Measurements from ENCODE around the gene KLHL6. TPM values are rescaled to one million over a fixed set of nuclear protein-coding genes. Genes with fewer than 3 reads are reported as not detected.

The KLHL6 gene
- total RNA-seq, 2 experiments from 2014 or later: 27.4 to 27.8 TPM

DNA sequence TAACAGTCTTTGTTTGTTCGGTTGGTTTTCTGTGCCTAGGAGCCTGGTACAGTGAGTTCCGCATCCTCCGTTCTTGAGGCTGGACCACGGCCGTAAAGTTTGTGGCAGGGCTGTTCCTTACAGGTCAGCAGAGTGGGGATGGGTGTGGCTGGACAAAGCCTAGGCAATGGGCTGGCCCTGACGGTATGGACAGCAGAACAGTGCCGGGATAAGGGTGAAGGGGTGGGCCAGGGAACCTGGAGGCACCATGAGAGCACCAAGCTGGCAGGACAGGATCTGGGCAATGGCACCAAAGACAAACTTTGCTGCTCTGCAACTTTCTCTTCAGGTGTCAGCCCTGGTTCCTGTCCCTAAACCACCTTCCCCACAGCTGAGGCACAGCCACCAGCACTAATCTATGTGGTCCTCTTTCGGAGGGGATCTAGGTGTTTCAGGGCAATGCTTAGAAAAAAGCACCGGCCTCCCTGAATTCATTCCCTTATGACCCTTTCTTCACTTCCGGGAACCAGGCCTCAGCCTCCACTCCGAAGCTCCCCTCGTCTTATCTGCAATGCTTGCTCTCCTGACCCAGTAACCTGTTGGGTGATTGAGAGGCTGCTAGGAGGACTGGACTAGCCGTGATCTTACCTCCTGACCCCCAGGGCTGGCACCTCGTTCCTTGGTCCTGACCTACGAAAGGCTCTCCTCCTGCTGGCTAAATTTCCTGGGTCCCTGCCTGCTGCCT, 54.4 kb downstream of the KLHL6 start:
- no peak for DNase-seq
- Mint-ChIP-seq H3K4me1 (ENCODE audit: low read depth) (no peaks in the 10 kb centered on the region), H3K9me3 (ENCODE audit: insufficient read depth) (no peaks in the 10 kb centered on the region), H3K27ac (no peak overlapping the region), H3K36me3 (ENCODE audit: low read depth) (peaks cover 59% of the 10 kb centered on the region), H3K27me3 (ENCODE audit: low read depth) (no peaks in the 10 kb centered on the region), H3K4me3 (no peak overlapping the region)
- ChIA-PET CTCF (no interaction called here), POLR2A (no interaction called here)
- no peak for ATAC-seq

DNA sequence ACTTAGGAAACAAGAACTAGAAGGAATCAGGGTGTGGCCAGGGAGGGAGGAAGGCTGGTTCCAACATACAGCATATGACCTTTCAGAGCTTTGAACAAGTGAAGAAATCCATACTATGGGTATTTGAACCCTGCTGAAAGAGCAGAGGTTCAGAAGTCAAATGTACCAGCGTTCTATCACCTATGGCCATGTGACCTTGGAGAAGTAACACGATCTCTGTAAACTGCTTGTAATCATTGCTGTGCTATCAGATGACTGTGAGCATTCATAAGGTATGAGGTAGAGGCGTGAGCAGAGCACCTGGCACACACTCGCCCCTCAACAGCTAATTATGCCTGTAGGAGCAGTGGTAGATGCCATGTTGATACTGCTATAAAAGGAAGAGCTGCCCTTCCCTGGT, 55.2 kb downstream of the KLHL6 start:
- no peak overlapping the region for H3K4me3 Mint-ChIP-seq
- H3K27ac Mint-ChIP-seq: peak overlapping the region; percentile 25
- ATAC-seq: no peak
- H3K36me3 Mint-ChIP-seq (ENCODE audit: low read depth): peaks cover 54% of the 10 kb centered on the region
- no peaks in the 10 kb centered on the region for H3K27me3 Mint-ChIP-seq (ENCODE audit: low read depth)
- DNase-seq: no peak
- no peaks in the 10 kb centered on the region for H3K4me1 Mint-ChIP-seq (ENCODE audit: low read depth)
- POLR2A ChIA-PET: no interaction called here
- CTCF ChIA-PET: no interaction called here
- no peaks in the 10 kb centered on the region for H3K9me3 Mint-ChIP-seq (ENCODE audit: insufficient read depth)

DNA sequence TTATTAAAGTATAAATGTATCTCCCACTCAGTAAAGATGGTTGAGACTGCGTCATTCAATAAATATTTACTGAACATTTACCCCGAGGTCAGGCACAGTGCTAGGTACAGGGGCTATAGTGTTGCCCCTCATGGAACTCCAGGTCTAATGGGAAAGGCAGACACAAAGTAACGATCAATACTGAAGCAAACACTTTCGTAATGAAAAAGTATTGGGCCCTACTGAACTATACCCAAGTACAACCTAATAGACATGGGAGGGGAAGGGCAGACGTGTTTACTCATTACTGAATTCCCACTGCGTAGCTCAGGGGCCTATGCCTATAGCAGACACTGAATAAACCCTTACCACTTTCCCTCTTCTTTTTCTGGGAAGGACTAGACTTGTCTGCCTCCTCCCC, 56.9 kb downstream of the KLHL6 start:
- H3K27ac Mint-ChIP-seq: no peak overlapping the region
- ChIA-PET CTCF (interaction anchor here (1.0 to 1.5 kb wide), 2 partner anchors 13 to 19 kb away, joined by 4 to 5 read pairs; no protein-coding TSS in a partner anchor), POLR2A (no interaction called here)
- peaks cover 1% of the 10 kb centered on the region for H3K4me1 Mint-ChIP-seq (ENCODE audit: low read depth)
- H3K4me3 Mint-ChIP-seq: no peak overlapping the region
- H3K9me3 Mint-ChIP-seq (ENCODE audit: insufficient read depth): no peaks in the 10 kb centered on the region
- H3K27me3 Mint-ChIP-seq (ENCODE audit: low read depth): no peaks in the 10 kb centered on the region
- ATAC-seq (no peak), DNase-seq (no peak)
- H3K36me3 Mint-ChIP-seq (ENCODE audit: low read depth): peaks cover 49% of the 10 kb centered on the region

DNA sequence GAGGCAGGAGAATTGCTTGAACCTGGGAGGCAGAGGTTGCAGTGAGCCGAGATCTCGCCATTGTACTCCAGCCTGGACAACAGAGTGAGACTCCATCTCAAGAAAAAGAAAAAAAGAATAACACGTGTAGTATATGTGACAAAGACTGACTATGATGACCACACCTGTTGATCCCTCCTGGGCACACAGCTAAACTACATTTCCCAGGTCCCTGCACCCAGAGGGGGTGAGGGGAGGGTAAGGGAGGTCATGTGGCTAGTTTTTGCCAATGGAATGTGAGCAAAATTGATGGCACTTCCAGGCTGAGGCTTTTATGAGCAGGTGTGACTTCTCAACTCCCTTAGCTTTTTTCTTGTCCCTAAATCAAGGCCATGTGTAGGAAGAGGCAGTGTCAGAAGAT, 58.2 kb downstream of the KLHL6 start:
- Mint-ChIP-seq H3K36me3 (ENCODE audit: low read depth) (peaks cover 50% of the 10 kb centered on the region), H3K9me3 (ENCODE audit: insufficient read depth) (no peaks in the 10 kb centered on the region), H3K4me3 (no peak overlapping the region), H3K4me1 (ENCODE audit: low read depth) (peaks cover 1% of the 10 kb centered on the region), H3K27me3 (ENCODE audit: low read depth) (no peaks in the 10 kb centered on the region), H3K27ac (no peak overlapping the region)
- DNase-seq (no peak), ATAC-seq (no peak)
- ChIA-PET CTCF (interaction anchor here (0.7 kb wide), 1 partner anchor 28 kb away, joined by 3 read pairs; no protein-coding TSS in a partner anchor), POLR2A (interaction anchor here (0.8 kb wide), 1 partner anchor 138 kb away, joined by 3 read pairs; the partner anchor contains the start of gene KLHL24)

DNA sequence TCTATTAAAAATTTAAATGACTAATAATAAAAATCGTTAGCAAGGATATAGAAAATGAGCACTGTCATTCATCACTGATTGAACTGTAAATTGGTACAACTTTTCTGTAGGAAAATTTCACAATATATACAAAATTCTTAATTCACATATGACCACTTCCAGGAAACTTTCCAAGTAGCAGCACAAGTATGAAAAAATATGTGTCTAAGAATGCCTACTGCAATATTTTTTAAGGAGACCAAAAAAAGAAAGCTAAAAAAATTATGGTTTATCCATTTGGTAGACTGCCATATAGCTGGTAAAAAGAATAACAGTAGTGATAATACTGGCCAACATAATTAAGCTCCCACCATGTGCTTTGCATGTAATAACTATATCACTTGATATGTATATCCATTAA, 59.2 kb downstream of the KLHL6 start:
- no peaks in the 10 kb centered on the region for H3K27me3 Mint-ChIP-seq (ENCODE audit: low read depth)
- POLR2A ChIA-PET: interaction anchor here (0.8 kb wide), 1 partner anchor 139 kb away, joined by 3 read pairs; the partner anchor contains the start of gene KLHL24
- CTCF ChIA-PET: no interaction called here
- no peak overlapping the region for H3K4me3 Mint-ChIP-seq
- no peaks in the 10 kb centered on the region for H3K9me3 Mint-ChIP-seq (ENCODE audit: insufficient read depth)
- DNase-seq: no peak
- H3K4me1 Mint-ChIP-seq (ENCODE audit: low read depth): peaks cover 1% of the 10 kb centered on the region
- H3K27ac Mint-ChIP-seq: no peak overlapping the region
- H3K36me3 Mint-ChIP-seq (ENCODE audit: low read depth): peaks cover 55% of the 10 kb centered on the region
- ATAC-seq: no peak

DNA sequence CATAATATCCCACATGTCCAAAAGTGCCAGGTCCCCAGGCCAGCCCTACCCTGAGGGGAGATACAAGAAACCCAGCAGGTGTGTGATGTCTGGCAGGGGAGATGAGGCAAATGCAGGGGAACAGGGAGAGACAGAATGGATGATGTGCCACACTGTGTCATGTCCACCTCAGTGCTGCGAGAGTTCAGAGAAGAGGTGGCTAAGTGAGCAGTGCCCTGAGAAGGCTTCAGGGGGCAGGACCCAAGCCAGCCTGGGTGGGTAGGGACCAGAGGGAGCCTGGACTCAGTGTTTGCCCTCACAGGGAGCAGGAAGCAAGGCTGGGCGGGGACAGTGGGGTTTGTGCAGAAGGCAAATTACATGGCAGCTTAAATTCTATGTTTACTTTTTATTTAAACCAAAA, 61.2 kb downstream of the KLHL6 start:
- Mint-ChIP-seq H3K4me3 (no peak overlapping the region), H3K36me3 (ENCODE audit: low read depth) (peaks cover 57% of the 10 kb centered on the region), H3K9me3 (ENCODE audit: insufficient read depth) (no peaks in the 10 kb centered on the region), H3K27me3 (ENCODE audit: low read depth) (no peaks in the 10 kb centered on the region), H3K4me1 (ENCODE audit: low read depth) (peaks cover 3% of the 10 kb centered on the region), H3K27ac (no peak overlapping the region)
- ChIA-PET CTCF (interaction anchor here (1.2 kb wide), 1 partner anchor 15 kb away, joined by 3 read pairs; no protein-coding TSS in a partner anchor), POLR2A (no interaction called here)
- ATAC-seq (no peak), DNase-seq (no peak)

DNA sequence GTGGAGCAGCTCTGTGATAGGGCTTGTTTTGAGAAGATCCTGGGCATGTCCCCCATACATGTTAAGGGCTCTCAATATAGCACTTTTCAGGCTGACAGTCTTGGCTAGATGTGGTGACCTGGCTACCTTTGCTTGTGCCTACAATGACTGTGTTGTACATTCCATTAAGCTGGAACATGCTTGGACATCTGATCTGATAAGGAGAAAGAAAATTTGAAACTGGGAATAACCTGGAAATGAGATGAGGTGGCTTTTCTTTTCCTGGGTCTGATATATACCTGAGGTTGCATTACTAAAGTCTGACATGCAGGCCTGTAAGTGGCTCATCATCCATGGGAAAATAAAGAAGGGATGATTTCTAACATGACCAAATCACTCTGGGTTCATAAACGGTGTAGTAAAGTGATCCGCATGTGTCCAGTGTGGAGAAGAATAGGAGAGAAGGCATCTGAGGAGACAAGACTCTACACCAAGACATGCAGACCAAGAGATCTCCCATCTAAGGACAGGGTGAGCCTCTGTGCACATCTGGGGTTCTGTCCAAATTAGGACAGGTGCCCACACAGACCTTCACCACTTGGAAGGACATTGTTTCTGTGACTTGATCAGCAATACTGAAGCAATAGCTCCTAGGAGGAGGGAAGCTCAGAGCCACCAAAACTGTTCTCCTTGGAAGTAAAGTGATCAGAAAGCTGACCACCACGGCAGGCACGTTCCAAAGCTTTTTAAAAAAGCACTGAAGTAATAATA, 62.0 kb downstream of the KLHL6 start:
- ChIA-PET CTCF (interaction anchor here (1.5 kb wide), 2 partner anchors 10 to 14 kb away, joined by 3 to 5 read pairs; no protein-coding TSS in a partner anchor), POLR2A (no interaction called here)
- Mint-ChIP-seq H3K9me3 (ENCODE audit: insufficient read depth) (no peaks in the 10 kb centered on the region), H3K36me3 (ENCODE audit: low read depth) (peaks cover 58% of the 10 kb centered on the region), H3K27me3 (ENCODE audit: low read depth) (no peaks in the 10 kb centered on the region), H3K27ac (no peak overlapping the region), H3K4me3 (no peak overlapping the region), H3K4me1 (ENCODE audit: low read depth) (peaks cover 3% of the 10 kb centered on the region)
- ATAC-seq (no peak), DNase-seq (no peak)

DNA sequence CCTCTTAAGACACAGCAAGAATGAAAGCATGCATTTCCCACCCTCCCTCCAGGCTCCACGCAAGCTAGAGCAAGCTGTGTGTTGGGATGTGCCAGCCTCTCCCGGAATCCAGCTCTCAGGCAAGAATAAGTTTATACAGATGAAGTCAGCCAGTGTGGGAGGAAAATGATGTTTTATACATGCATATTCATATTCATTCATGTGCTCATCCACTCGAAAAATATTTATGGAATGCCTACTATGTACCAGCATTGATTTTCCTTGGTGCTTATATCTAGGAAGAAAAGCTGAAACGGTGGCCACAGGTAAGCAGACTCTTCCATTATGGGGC, 62.7 kb downstream of the KLHL6 start:
- Mint-ChIP-seq H3K4me1 (ENCODE audit: low read depth) (peaks cover 3% of the 10 kb centered on the region), H3K27ac (no peak overlapping the region), H3K9me3 (ENCODE audit: insufficient read depth) (no peaks in the 10 kb centered on the region), H3K4me3 (no peak overlapping the region), H3K27me3 (ENCODE audit: low read depth) (no peaks in the 10 kb centered on the region), H3K36me3 (ENCODE audit: low read depth) (peaks cover 54% of the 10 kb centered on the region)
- ChIA-PET CTCF (interaction anchor here (0.8 to 1.5 kb wide), 3 partner anchors 11 to 20 kb away, joined by 3 to 5 read pairs (median 3); no protein-coding TSS in a partner anchor), POLR2A (no interaction called here)
- DNase-seq (no peak), ATAC-seq (no peak)

DNA sequence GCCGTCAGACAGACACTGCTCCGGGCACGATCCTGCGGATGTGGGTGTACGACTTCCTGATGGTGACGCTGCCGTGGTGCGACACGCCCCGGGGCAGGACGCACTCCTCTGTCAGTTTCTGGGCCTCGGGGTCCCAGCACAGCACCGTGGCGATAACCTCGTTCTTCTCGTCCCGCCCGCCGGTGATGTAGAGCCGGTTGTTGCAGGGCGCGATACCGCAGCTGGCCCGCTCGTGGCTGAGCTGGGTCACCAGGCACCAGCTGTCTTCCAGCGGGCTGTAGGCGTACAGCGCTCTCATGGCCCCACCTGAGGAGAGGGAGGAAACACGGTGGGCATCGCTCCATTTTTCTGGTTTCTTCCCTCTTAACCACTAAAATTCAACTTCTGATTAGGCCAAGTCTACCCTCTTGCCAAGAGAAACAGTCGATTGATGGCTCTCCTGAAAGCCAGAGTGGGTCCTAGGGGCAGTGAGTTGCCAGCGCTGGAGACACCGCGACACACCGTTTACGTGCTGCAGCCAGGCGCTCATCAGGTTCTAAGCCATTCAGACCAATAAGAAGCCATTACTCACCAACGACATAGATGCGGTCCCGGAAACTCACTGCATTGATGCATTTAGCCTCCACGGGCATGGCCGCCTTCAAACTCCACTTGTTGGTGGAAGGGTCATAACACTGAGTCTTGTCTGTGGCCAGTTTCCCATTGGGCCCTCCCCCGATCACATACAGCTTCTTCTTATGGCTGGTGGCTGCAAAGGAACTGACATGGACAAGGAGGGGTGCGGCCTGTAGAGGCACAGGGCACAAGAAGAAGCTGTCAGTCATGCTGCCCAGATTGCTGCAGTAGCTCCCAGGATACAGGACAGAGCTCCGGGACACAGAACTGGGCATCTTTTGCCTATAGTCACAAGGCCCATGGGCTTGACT, 63.3 kb downstream of the KLHL6 start:
- H3K9me3 Mint-ChIP-seq (ENCODE audit: insufficient read depth): no peaks in the 10 kb centered on the region
- H3K4me1 Mint-ChIP-seq (ENCODE audit: low read depth): peaks cover 3% of the 10 kb centered on the region
- no peak overlapping the region for H3K27ac Mint-ChIP-seq
- ATAC-seq (no peak), DNase-seq (no peak)
- H3K4me3 Mint-ChIP-seq: no peak overlapping the region
- H3K36me3 Mint-ChIP-seq (ENCODE audit: low read depth): peaks cover 52% of the 10 kb centered on the region
- no peaks in the 10 kb centered on the region for H3K27me3 Mint-ChIP-seq (ENCODE audit: low read depth)
- ChIA-PET CTCF (interaction anchor here (0.8 to 1.5 kb wide), 3 partner anchors 12 to 20 kb away, joined by 3 to 5 read pairs (median 3); no protein-coding TSS in a partner anchor), POLR2A (no interaction called here)

DNA sequence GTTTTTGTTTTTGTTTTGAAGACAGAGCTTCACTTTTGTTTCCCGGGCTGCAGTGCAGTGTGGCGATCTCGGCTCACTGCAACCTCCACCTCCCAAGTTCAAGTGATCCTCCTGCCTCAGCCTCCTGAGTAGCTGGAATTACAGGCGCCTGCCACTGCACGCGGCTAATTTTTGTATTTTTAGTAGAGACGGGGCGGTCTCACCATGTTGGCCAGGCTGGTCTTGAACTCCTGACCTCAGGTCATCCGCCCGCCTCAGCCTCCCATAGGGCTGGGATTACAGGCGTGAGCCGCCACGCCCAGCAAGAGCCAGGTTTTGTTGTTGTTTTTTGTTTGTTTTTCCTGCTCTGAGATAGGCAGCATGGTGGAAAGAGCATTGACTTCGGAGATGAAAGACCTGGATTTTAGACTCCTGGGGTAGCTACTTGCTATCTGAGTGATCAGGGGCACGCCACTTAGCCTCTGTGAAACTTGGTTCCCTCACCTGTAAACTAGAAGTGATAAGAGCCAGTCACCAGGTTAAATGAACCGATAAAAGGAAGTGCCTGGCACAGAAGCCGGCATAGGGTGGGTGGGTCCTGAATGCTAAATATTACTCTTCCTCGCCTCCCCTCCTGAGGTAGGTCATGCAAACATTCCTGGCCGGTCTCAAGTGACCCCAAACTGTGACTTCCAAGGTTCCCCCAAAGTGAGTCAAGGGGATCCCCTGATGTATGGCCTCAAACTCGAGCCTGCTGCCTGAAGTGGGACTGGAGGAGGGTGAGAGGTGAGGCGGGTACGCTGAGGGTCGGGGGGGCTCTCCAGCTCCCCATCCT, 64.2 kb downstream of the KLHL6 start:
- Mint-ChIP-seq H3K27ac (no peak overlapping the region), H3K4me1 (ENCODE audit: low read depth) (peaks cover 3% of the 10 kb centered on the region), H3K36me3 (ENCODE audit: low read depth) (peaks cover 48% of the 10 kb centered on the region), H3K9me3 (ENCODE audit: insufficient read depth) (no peaks in the 10 kb centered on the region), H3K4me3 (no peak overlapping the region), H3K27me3 (ENCODE audit: low read depth) (no peaks in the 10 kb centered on the region)
- POLR2A ChIA-PET: no interaction called here
- DNase-seq (no peak), ATAC-seq (no peak)
- CTCF ChIA-PET: interaction anchor here (1.1 kb wide), 1 partner anchor 145 kb away, joined by 3 read pairs; no protein-coding TSS in a partner anchor

DNA sequence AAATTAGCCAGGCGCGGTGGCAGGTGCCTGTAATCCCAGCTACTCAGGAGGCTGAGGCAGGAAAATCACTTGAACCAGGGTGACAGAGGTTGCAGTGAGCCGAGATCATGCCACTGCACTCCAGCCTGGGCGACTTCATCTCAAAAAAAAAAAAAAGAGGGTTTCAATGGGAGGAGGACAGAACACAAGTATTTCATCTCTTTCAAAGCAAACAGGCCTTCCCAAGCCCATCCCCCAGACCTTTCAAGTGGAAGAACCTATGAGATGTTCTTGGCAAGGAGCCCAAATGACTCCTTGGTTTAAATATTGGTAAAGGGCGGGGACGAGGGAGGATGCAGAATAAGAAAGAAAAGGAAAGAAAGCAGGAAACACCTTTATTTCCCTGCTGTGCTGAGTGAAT, 64.9 kb downstream of the KLHL6 start:
- DNase-seq (no peak), ATAC-seq (no peak)
- no peak overlapping the region for H3K27ac Mint-ChIP-seq
- no peak overlapping the region for H3K4me3 Mint-ChIP-seq
- H3K36me3 Mint-ChIP-seq (ENCODE audit: low read depth): peaks cover 46% of the 10 kb centered on the region
- H3K4me1 Mint-ChIP-seq (ENCODE audit: low read depth): peaks cover 3% of the 10 kb centered on the region
- H3K9me3 Mint-ChIP-seq (ENCODE audit: insufficient read depth): no peaks in the 10 kb centered on the region
- POLR2A ChIA-PET: no interaction called here
- H3K27me3 Mint-ChIP-seq (ENCODE audit: low read depth): no peaks in the 10 kb centered on the region
- CTCF ChIA-PET: interaction anchor here (1.1 to 1.2 kb wide), 2 partner anchors 11 to 146 kb away, joined by 3 to 7 read pairs; no protein-coding TSS in a partner anchor
